ENCODE results near the gene NTPCR. TPM values are rescaled to one million over a fixed set of nuclear protein-coding genes. Genes with fewer than 3 reads are reported as not detected.

NTPCR gene
- polyA plus RNA-seq, 1 donor (not counting 4 experiments of a cell fraction or from before 2014, with no cell fraction given), result 40.0 TPM

GRCh38 chr1:232982238-232982944 lies 32.0 kb downstream of the NTPCR start:
- Histone ChIP-seq H4K20me1 (ENCODE audit: control insufficient read depth, extremely low read depth, insufficient read depth, low read length) (no peaks in the 10 kb centered on the region), H3K9ac (ENCODE audit: control insufficient read depth, extremely low read depth, insufficient read depth, low read length) (no peak overlapping the region), H3K4me2 (ENCODE audit: control insufficient read depth, extremely low read depth, insufficient read depth, low read depth, low read length) (no peak overlapping the region), H3K27me3 (ENCODE audit: control insufficient read depth, extremely low read depth, insufficient read depth, low read length) (no peaks in the 10 kb centered on the region), H3K36me3 (ENCODE audit: control insufficient read depth in 2 of 2, extremely low read depth in 1 of 2, insufficient read depth in 2 of 2, low read length in 2 of 2) (peaks cover 8 to 9% of the 10 kb centered on the region in 2 experiments), H3K9me3 (ENCODE audit: control insufficient read depth, low read depth, low read length) (no peaks in the 10 kb centered on the region), H3K9me1 (ENCODE audit: control insufficient read depth, extremely low read depth, insufficient read depth, low read length) (no peaks in the 10 kb centered on the region), H2AFZ (ENCODE audit: control insufficient read depth, low read length) (no peak overlapping the region), H3K27ac (ENCODE audit: control insufficient read depth, insufficient read depth, low read length) (no peak overlapping the region), H3K4me3 (ENCODE audit: control insufficient read depth in 2 of 3, extremely low read depth in 1 of 3, insufficient read depth in 2 of 3, low read depth in 1 of 3, low read length in 3 of 3) (no peak overlapping the region), H3K79me2 (ENCODE audit: control insufficient read depth, insufficient read depth, low read length) (no peaks in the 10 kb centered on the region), H3K4me1 (ENCODE audit: control insufficient read depth, extremely low read depth, insufficient read depth, low read length) (peaks cover 10% of the 10 kb centered on the region)
- dilution Hi-C loops (cut with MboI; ENCODE audit: extremely low pct_ligation_motif_present, low sequenced_read_pairs), result no loop called here
- FAIRE-seq, result no peak
- no peak for DNase-seq (ENCODE audit: low read depth, low spot score)
- TF ChIP-seq, protein P1, sequence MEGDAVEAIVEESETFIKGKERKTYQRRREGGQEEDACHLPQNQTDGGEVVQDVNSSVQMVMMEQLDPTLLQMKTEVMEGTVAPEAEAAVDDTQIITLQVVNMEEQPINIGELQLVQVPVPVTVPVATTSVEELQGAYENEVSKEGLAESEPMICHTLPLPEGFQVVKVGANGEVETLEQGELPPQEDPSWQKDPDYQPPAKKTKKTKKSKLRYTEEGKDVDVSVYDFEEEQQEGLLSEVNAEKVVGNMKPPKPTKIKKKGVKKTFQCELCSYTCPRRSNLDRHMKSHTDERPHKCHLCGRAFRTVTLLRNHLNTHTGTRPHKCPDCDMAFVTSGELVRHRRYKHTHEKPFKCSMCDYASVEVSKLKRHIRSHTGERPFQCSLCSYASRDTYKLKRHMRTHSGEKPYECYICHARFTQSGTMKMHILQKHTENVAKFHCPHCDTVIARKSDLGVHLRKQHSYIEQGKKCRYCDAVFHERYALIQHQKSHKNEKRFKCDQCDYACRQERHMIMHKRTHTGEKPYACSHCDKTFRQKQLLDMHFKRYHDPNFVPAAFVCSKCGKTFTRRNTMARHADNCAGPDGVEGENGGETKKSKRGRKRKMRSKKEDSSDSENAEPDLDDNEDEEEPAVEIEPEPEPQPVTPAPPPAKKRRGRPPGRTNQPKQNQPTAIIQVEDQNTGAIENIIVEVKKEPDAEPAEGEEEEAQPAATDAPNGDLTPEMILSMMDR (optimal IDR thresholded peaks at IDR 0.05 in 1 of 3, IDR thresholded peaks at IDR 0.05 in 1 of 3, conservative IDR thresholded peaks at IDR 0.05 in 1 of 3; ENCODE audit: extremely low read depth in 1 of 3, insufficient read depth in 2 of 3, low read length in 3 of 3), result no peak
- no peak for TF ChIP-seq EZH2 (IDR thresholded peaks at IDR 0.05; ENCODE audit: low read length)

DNA sequence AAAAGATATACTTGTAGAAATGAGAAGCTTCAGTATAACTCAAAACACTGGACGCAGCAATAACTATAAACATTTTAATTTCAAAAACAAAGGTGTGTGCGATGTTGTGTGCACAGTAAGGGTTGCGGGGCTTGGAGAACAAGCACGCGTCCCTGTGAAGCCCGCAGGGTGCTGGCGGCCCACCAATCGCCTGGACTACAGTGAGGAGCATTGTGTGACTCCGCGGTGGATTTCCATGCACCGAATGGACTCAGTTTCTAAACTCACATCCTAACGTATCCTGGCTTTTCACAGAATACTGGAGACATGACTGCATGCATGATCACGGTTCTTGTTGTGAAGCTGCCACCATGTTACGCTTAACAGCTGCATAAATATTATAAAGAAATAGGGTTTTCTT lies 33.0 kb downstream of the NTPCR start:
- H4K20me1 ChIP-seq (ENCODE audit: control insufficient read depth, extremely low read depth, insufficient read depth, low read length), result no peaks in the 10 kb centered on the region
- no peaks in the 10 kb centered on the region for H3K79me2 ChIP-seq (ENCODE audit: control insufficient read depth, insufficient read depth, low read length)
- no peak for FAIRE-seq
- no peak for TF ChIP-seq EZH2 (IDR thresholded peaks at IDR 0.05; ENCODE audit: low read length)
- no peak overlapping the region for H3K4me3 ChIP-seq (ENCODE audit: control insufficient read depth in 2 of 3, extremely low read depth in 1 of 3, insufficient read depth in 2 of 3, low read depth in 1 of 3, low read length in 3 of 3)
- H3K9me1 ChIP-seq (ENCODE audit: control insufficient read depth, extremely low read depth, insufficient read depth, low read length), result no peaks in the 10 kb centered on the region
- no peak overlapping the region for H3K9ac ChIP-seq (ENCODE audit: control insufficient read depth, extremely low read depth, insufficient read depth, low read length)
- dilution Hi-C loops (cut with MboI; ENCODE audit: extremely low pct_ligation_motif_present, low sequenced_read_pairs), result no loop called here
- DNase-seq (ENCODE audit: low read depth, low spot score), result no peak
- H3K27me3 ChIP-seq (ENCODE audit: control insufficient read depth, extremely low read depth, insufficient read depth, low read length), result no peaks in the 10 kb centered on the region
- no peak overlapping the region for H3K27ac ChIP-seq (ENCODE audit: control insufficient read depth, insufficient read depth, low read length)
- H2AFZ ChIP-seq (ENCODE audit: control insufficient read depth, low read length), result no peak overlapping the region
- H3K9me3 ChIP-seq (ENCODE audit: control insufficient read depth, low read depth, low read length), result no peaks in the 10 kb centered on the region
- no peak overlapping the region for H3K4me2 ChIP-seq (ENCODE audit: control insufficient read depth, extremely low read depth, insufficient read depth, low read depth, low read length)
- H3K36me3 ChIP-seq (ENCODE audit: control insufficient read depth in 2 of 2, extremely low read depth in 1 of 2, insufficient read depth in 2 of 2, low read length in 2 of 2), result peaks cover 7 to 8% of the 10 kb centered on the region in 2 experiments
- peaks cover 18% of the 10 kb centered on the region for H3K4me1 ChIP-seq (ENCODE audit: control insufficient read depth, extremely low read depth, insufficient read depth, low read length)
